GM23338 (cell line): Measurements from ENCODE around the gene GGCX. TPM values are rescaled to one million over a fixed set of nuclear protein-coding genes. Genes with fewer than 3 reads are reported as not detected.

Source experiments
- ATAC-seq: fragments of 200-7000 bp; cut with Tn5 transposase; 3 replicates; pipeline ENCODE4 v1.9.1; 2020
- DNase-seq: peaks from one replicate; pipeline ENCODE4 v3.0.0-alpha.2; 2015; ENCODE audit warnings: low spot score
- H2AFZ ChIP-seq: fragments of 200-600 bp; sonication (generic); 2 replicates; pipeline ENCODE4 v1.8.0; 2016; ENCODE audit warnings: antibody characterized with exemption, mild to moderate bottlenecking, moderate library complexity
- H3F3A ChIP-seq: fragments of 200-600 bp; sonication (generic); replicated peaks from 2 replicates; pipeline ENCODE4 v1.8.0; 2017; ENCODE audit warnings: antibody characterized with exemption, mixed run types, low read depth
- H3K27ac ChIP-seq: fragments of 200-600 bp; sonication (generic); 2 replicates; pipeline ENCODE4 v1.6.1; 2016; ENCODE audit warnings: low read depth
- H3K27me3 ChIP-seq: fragments of 200-600 bp; sonication (generic); 2 replicates; pipeline ENCODE4 v1.8.0; 2016; ENCODE audit warnings: mild to moderate bottlenecking, mixed run types, moderate library complexity; ENCODE audit not compliant: insufficient read depth
- H3K36me3 ChIP-seq: fragments of 200-600 bp; sonication (generic); 2 replicates; pipeline ENCODE4 v1.8.0; 2016; ENCODE audit warnings: mild to moderate bottlenecking; ENCODE audit not compliant: insufficient read depth
- H3K4me1 ChIP-seq: fragments of 200-600 bp; sonication (generic); 2 replicates; pipeline ENCODE4 v1.8.0; 2016; ENCODE audit warnings: mild to moderate bottlenecking, moderate library complexity; ENCODE audit not compliant: insufficient read depth
- H3K4me2 ChIP-seq: fragments of 200-600 bp; sonication (generic); 2 replicates; pipeline ENCODE4 v1.7.1; 2017; ENCODE audit warnings: mixed run types
- H3K4me3 ChIP-seq: fragments of 200-600 bp; sonication (generic); 2 replicates; pipeline ENCODE4 v1.6.1; 2016; ENCODE audit warnings: mixed run types
- H3K79me2 ChIP-seq: fragments of 200-600 bp; sonication (generic); replicated peaks from 2 replicates; pipeline ENCODE4 v1.8.0; 2017; ENCODE audit warnings: mild to moderate bottlenecking; ENCODE audit not compliant: insufficient read depth
- H3K9me2 ChIP-seq: fragments of 200-600 bp; sonication (generic); 2 replicates; pipeline ENCODE4 v1.8.0; 2017; ENCODE audit not compliant: insufficient read depth
- H4K20me1 ChIP-seq: fragments of 200-600 bp; sonication (generic); replicated peaks from 2 replicates; pipeline ENCODE4 v1.8.0; 2017; ENCODE audit warnings: mild to moderate bottlenecking; ENCODE audit not compliant: insufficient read depth
- H3K27ac Mint-ChIP-seq: 2 replicates; pipeline ENCODE4 v1.8.0; 2020; ENCODE audit warnings: inconsistent platforms, mild to moderate bottlenecking, moderate library complexity, mixed read lengths
- H3K27me3 Mint-ChIP-seq: 3 replicates; pipeline ENCODE4 v1.8.0; 2022; ENCODE audit warnings: low read depth, mild to moderate bottlenecking, moderate library complexity, mixed read lengths, inconsistent platforms; ENCODE audit not compliant: insufficient read depth, poor library complexity
- H3K36me3 Mint-ChIP-seq: 3 replicates; pipeline ENCODE4 v1.8.0; 2021; ENCODE audit warnings: low read depth, mild to moderate bottlenecking, inconsistent platforms, moderate library complexity, mixed read lengths
- H3K4me1 Mint-ChIP-seq: 3 replicates; pipeline ENCODE4 v1.8.0; 2020; ENCODE audit warnings: mild to moderate bottlenecking, inconsistent platforms, mixed read lengths
- H3K4me3 Mint-ChIP-seq: 3 replicates; pipeline ENCODE4 v1.8.0; 2021; ENCODE audit warnings: moderate library complexity, mild to moderate bottlenecking, inconsistent platforms, mixed read lengths
- H3K9me3 Mint-ChIP-seq: 3 replicates; pipeline ENCODE4 v1.8.0; 2020; ENCODE audit warnings: moderate library complexity, mild to moderate bottlenecking, inconsistent platforms, mixed read lengths
- CTCF ChIP-seq, 2 experiments: fragments of 200-600 bp in 1 of 2; sonication (generic) in 1 of 2; conservative IDR thresholded peaks; 2 replicates each; pipeline versions ENCODE4 v1.5.1 to v1.6.1; 2016 to 2017; ENCODE audit warnings: antibody characterized with exemption in 2 of 2, low read depth in 2 of 2, mild to moderate bottlenecking in 2 of 2, moderate library complexity in 1 of 2
- EZH2 ChIP-seq: fragments of 200-600 bp; sonication (generic); IDR thresholded peaks from one replicate; pipeline ENCODE4 v1.8.0; 2017; ENCODE audit warnings: antibody characterized with exemption, mild to moderate bottlenecking, low read depth; ENCODE audit not compliant: unreplicated experiment
- NANOG ChIP-seq: IDR thresholded peaks from 2 replicates; pipeline ENCODE4 v1.6.1; 2016; ENCODE audit warnings: antibody characterized with exemption, borderline replicate concordance
- POLR2AphosphoS5 ChIP-seq: IDR thresholded peaks from 2 replicates; pipeline ENCODE4 v1.6.1; 2016; ENCODE audit warnings: antibody characterized with exemption, low read depth
- ZNF331 ChIP-seq: fragments of 250-450 bp; sonication (Bioruptor Pico); IDR thresholded peaks from 2 replicates; pipeline ENCODE4 v1.5.0; 2020; ENCODE audit warnings: low read depth, mild to moderate bottlenecking, moderate library complexity
- polyA plus RNA-seq: library from polyadenylated mRNA; unstranded; fragments of >200 nt; fragmentation: Nextera tagmentation; extraction: Ambion mirVana; gene quantifications from 2 replicates; pipeline ENCODE4 v1.2.1, GENCODE V29; 2016
- total RNA-seq: library from RNA; depleted of rRNA; stranded (reverse); fragments of >200 nt; shearing (Covaris generic); gene quantifications from 2 replicates; pipeline ENCODE4 v1.2.3, GENCODE V29; 2014
- TF ChIP-seq, protein P1 (sequence below): fragments of 250-450 bp; sonication (Bioruptor Pico); IDR thresholded peaks from 2 replicates; pipeline ENCODE4 v1.5.0; 2020; ENCODE audit warnings: mild to moderate bottlenecking, moderate library complexity

Gene GGCX
- total and polyA plus RNA-seq, 2 experiments from 2014 or later, result 14.4 to 36.2 TPM

- TF ChIP-seq, protein P1, sequence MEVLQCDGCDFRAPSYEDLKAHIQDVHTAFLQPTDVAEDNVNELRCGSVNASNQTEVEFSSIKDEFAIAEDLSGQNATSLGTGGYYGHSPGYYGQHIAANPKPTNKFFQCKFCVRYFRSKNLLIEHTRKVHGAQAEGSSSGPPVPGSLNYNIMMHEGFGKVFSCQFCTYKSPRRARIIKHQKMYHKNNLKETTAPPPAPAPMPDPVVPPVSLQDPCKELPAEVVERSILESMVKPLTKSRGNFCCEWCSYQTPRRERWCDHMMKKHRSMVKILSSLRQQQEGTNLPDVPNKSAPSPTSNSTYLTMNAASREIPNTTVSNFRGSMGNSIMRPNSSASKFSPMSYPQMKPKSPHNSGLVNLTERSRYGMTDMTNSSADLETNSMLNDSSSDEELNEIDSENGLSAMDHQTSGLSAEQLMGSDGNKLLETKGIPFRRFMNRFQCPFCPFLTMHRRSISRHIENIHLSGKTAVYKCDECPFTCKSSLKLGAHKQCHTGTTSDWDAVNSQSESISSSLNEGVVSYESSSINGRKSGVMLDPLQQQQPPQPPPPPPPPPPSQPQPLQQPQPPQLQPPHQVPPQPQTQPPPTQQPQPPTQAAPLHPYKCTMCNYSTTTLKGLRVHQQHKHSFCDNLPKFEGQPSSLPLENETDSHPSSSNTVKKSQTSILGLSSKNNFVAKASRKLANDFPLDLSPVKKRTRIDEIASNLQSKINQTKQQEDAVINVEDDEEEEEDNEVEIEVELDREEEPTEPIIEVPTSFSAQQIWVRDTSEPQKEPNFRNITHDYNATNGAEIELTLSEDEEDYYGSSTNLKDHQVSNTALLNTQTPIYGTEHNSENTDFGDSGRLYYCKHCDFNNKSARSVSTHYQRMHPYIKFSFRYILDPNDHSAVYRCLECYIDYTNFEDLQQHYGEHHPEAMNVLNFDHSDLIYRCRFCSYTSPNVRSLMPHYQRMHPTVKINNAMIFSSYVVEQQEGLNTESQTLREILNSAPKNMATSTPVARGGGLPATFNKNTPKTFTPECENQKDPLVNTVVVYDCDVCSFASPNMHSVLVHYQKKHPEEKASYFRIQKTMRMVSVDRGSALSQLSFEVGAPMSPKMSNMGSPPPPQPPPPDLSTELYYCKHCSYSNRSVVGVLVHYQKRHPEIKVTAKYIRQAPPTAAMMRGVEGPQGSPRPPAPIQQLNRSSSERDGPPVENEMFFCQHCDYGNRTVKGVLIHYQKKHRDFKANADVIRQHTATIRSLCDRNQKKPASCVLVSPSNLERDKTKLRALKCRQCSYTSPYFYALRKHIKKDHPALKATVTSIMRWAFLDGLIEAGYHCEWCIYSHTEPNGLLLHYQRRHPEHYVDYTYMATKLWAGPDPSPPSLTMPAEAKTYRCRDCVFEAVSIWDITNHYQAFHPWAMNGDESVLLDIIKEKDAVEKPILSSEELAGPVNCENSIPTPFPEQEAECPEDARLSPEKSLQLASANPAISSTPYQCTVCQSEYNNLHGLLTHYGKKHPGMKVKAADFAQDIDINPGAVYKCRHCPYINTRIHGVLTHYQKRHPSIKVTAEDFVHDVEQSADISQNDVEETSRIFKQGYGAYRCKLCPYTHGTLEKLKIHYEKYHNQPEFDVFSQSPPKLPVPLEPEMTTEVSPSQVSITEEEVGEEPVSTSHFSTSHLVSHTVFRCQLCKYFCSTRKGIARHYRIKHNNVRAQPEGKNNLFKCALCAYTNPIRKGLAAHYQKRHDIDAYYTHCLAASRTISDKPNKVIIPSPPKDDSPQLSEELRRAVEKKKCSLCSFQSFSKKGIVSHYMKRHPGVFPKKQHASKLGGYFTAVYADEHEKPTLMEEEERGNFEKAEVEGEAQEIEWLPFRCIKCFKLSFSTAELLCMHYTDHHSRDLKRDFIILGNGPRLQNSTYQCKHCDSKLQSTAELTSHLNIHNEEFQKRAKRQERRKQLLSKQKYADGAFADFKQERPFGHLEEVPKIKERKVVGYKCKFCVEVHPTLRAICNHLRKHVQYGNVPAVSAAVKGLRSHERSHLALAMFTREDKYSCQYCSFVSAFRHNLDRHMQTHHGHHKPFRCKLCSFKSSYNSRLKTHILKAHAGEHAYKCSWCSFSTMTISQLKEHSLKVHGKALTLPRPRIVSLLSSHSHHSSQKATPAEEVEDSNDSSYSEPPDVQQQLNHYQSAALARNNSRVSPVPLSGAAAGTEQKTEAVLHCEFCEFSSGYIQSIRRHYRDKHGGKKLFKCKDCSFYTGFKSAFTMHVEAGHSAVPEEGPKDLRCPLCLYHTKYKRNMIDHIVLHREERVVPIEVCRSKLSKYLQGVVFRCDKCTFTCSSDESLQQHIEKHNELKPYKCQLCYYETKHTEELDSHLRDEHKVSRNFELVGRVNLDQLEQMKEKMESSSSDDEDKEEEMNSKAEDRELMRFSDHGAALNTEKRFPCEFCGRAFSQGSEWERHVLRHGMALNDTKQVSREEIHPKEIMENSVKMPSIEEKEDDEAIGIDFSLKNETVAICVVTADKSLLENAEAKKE, result no peak
These were observed 12.7 kb downstream of the GGCX start (continued) for GRCh38 chr2:85548608-85548900.

DNA sequence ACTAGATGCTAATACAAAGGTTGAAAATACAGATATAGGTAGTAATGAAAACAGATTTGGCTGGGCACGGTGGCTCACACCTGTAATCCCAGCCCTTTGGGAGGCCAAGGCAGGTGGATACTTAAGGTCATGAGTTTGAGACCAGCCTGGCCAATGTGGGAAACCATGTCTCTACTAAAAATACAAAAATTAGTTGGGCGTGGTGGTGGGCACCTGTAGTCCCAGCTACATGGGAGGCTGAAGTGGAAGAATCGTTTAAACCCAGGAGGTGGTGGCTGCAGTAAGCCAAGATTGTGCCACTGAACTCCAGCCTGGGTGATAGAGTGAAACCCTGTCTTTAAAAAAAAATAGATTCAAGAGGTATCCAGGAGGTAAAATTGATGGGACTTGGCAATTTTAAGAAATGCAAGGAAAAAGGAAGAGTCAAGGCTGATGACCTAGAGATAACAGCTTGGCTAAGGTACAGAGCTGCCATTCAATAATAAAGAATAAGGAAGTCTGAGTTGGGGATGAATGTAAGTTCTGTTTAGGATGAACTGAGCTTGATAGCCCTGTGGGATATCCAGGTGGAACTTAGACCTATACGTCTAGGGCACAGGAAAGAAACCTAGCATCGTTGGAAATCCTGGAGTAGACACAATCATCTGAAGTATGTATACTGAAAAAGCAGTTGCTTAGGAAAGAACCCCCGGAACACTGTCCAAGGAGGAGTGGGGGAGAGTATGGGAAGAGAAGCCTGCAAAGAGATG, 13.3 kb downstream of the GGCX start:
- Mint-ChIP-seq H3K9me3 (no peaks in the 10 kb centered on the region; the same call in 2 of the 3 replicates), H3K27me3 (peaks cover 18% of the 10 kb centered on the region), H3K4me3 (no peak overlapping the region), H3K36me3 (peaks cover 82% of the 10 kb centered on the region), H3K4me1 (peaks cover 18% of the 10 kb centered on the region), H3K27ac (no peak overlapping the region)
- Histone ChIP-seq H3K4me1 (no peaks in the 10 kb centered on the region), H2AFZ (no peak overlapping the region), H3K36me3 (peaks cover 51% of the 10 kb centered on the region), H3K27ac (no peak overlapping the region; the same call in 1 of the 2 replicates), H3K79me2 (no peaks in the 10 kb centered on the region), H3K27me3 (no peaks in the 10 kb centered on the region), H3F3A (peaks cover 45% of the 10 kb centered on the region), H3K9me2 (no peaks in the 10 kb centered on the region), H3K4me3 (no peak overlapping the region), H3K4me2 (no peak overlapping the region), H4K20me1 (peaks cover 4% of the 10 kb centered on the region)
- ATAC-seq, result no peak
- no peak for DNase-seq
- TF ChIP-seq EZH2, result no peak
- no peak for TF ChIP-seq POLR2AphosphoS5
- no peak for TF ChIP-seq CTCF (conservative IDR thresholded peaks at IDR 0.05; ENCODE audit: low read depth in 2 of 2)
- TF ChIP-seq, protein P1, result no peak
- no peak for TF ChIP-seq ZNF331
- TF ChIP-seq NANOG, result no peak
